Measurements from ENCODE around the gene ZNF367. TPM values are rescaled to one million over a fixed set of nuclear protein-coding genes. Genes with fewer than 3 reads are reported as not detected.

ZNF367 gene
- polyA plus RNA-seq, 1 donor (not counting 4 experiments of a cell fraction or from before 2014, with no cell fraction given) = 2.2 TPM

- no peak for TF ChIP-seq CTCF (optimal IDR thresholded peaks at IDR 0.05 in 1 of 3, IDR thresholded peaks at IDR 0.05 in 1 of 3, conservative IDR thresholded peaks at IDR 0.05 in 1 of 3; ENCODE audit: extremely low read depth in 1 of 3, insufficient read depth in 2 of 3, low read length in 3 of 3)
- no peak for TF ChIP-seq EZH2 (IDR thresholded peaks at IDR 0.05; ENCODE audit: low read length)
- no peak overlapping the region for H3K9ac ChIP-seq (ENCODE audit: control insufficient read depth, extremely low read depth, insufficient read depth, low read length)
- no peaks in the 10 kb centered on the region for H4K20me1 ChIP-seq (ENCODE audit: control insufficient read depth, extremely low read depth, insufficient read depth, low read length)
- dilution Hi-C loops (cut with MboI; ENCODE audit: extremely low pct_ligation_motif_present, low sequenced_read_pairs) = no loop called here
- H2AFZ ChIP-seq (ENCODE audit: control insufficient read depth, low read length) = no peak overlapping the region
- H3K79me2 ChIP-seq (ENCODE audit: control insufficient read depth, insufficient read depth, low read length) = no peaks in the 10 kb centered on the region
- FAIRE-seq = no peak
- no peaks in the 10 kb centered on the region for H3K4me1 ChIP-seq (ENCODE audit: control insufficient read depth, extremely low read depth, insufficient read depth, low read length)
- no peak overlapping the region for H3K27ac ChIP-seq (ENCODE audit: control insufficient read depth, insufficient read depth, low read length)
- no peaks in the 10 kb centered on the region for H3K9me1 ChIP-seq (ENCODE audit: control insufficient read depth, extremely low read depth, insufficient read depth, low read length)
- no peaks in the 10 kb centered on the region for H3K36me3 ChIP-seq (ENCODE audit: control insufficient read depth in 2 of 2, extremely low read depth in 1 of 2, insufficient read depth in 2 of 2, low read length in 2 of 2)
- H3K9me3 ChIP-seq (ENCODE audit: control insufficient read depth, low read depth, low read length) = no peaks in the 10 kb centered on the region
- H3K4me3 ChIP-seq (ENCODE audit: control insufficient read depth in 2 of 3, extremely low read depth in 1 of 3, insufficient read depth in 2 of 3, low read depth in 1 of 3, low read length in 3 of 3) = no peak overlapping the region
- no peaks in the 10 kb centered on the region for H3K27me3 ChIP-seq (ENCODE audit: control insufficient read depth, extremely low read depth, insufficient read depth, low read length)
- H3K4me2 ChIP-seq (ENCODE audit: control insufficient read depth, extremely low read depth, insufficient read depth, low read depth, low read length) = no peak overlapping the region
- no peak for DNase-seq (ENCODE audit: low read depth, low spot score)
Measured at GRCh38 chr9:96440671-96441199, 22.6 kb upstream of the ZNF367 start.

GRCh38 chr9:96437454-96437853 is 19.3 kb upstream of the ZNF367 start:
- dilution Hi-C loops (cut with MboI; ENCODE audit: extremely low pct_ligation_motif_present, low sequenced_read_pairs) = no loop called here
- Histone ChIP-seq H3K4me2 (ENCODE audit: control insufficient read depth, extremely low read depth, insufficient read depth, low read depth, low read length) (no peak overlapping the region), H3K27ac (ENCODE audit: control insufficient read depth, insufficient read depth, low read length) (no peak overlapping the region), H3K4me3 (ENCODE audit: control insufficient read depth in 2 of 3, extremely low read depth in 1 of 3, insufficient read depth in 2 of 3, low read depth in 1 of 3, low read length in 3 of 3) (no peak overlapping the region), H3K9me1 (ENCODE audit: control insufficient read depth, extremely low read depth, insufficient read depth, low read length) (no peaks in the 10 kb centered on the region), H3K9ac (ENCODE audit: control insufficient read depth, extremely low read depth, insufficient read depth, low read length) (no peak overlapping the region), H3K9me3 (ENCODE audit: control insufficient read depth, low read depth, low read length) (no peaks in the 10 kb centered on the region), H3K36me3 (ENCODE audit: control insufficient read depth in 2 of 2, extremely low read depth in 1 of 2, insufficient read depth in 2 of 2, low read length in 2 of 2) (no peaks in the 10 kb centered on the region), H3K27me3 (ENCODE audit: control insufficient read depth, extremely low read depth, insufficient read depth, low read length) (no peaks in the 10 kb centered on the region), H4K20me1 (ENCODE audit: control insufficient read depth, extremely low read depth, insufficient read depth, low read length) (no peaks in the 10 kb centered on the region), H3K4me1 (ENCODE audit: control insufficient read depth, extremely low read depth, insufficient read depth, low read length) (no peaks in the 10 kb centered on the region), H3K79me2 (ENCODE audit: control insufficient read depth, insufficient read depth, low read length) (no peaks in the 10 kb centered on the region), H2AFZ (ENCODE audit: control insufficient read depth, low read length) (no peak overlapping the region)
- DNase-seq (ENCODE audit: low read depth, low spot score) (no peak), FAIRE-seq (no peak)
- no peak for TF ChIP-seq EZH2 (IDR thresholded peaks at IDR 0.05; ENCODE audit: low read length)
- no peak for TF ChIP-seq CTCF (optimal IDR thresholded peaks at IDR 0.05 in 1 of 3, IDR thresholded peaks at IDR 0.05 in 1 of 3, conservative IDR thresholded peaks at IDR 0.05 in 1 of 3; ENCODE audit: extremely low read depth in 1 of 3, insufficient read depth in 2 of 3, low read length in 3 of 3)

All from keratinocyte (primary cell).